Activated T-helper 2 cell treated with anti-CD3 and anti-CD28 coated beads, Interferon-gamma antibody, Interleukin-2, Interleukin-4, amounts not matched to agents 10 μg/mL and 5 μg/mL and 100 μg/mL, durations not matched to agents 14 hours and 24 hours and 36 hours (primary cell): ENCODE measurements around the gene VASH1. TPM values are rescaled to one million over a fixed set of nuclear protein-coding genes. Genes with fewer than 3 reads are reported as not detected.

ENCODE experiments used
- DNase-seq: peaks from one replicate; pipeline ENCODE4 v3.0.0; 2021; ENCODE audit warnings: low spot score
- H3K27ac Mint-ChIP-seq: one replicate; pipeline ENCODE4 v1.8.0; 2021; ENCODE audit warnings: mixed read lengths
- H3K27me3 Mint-ChIP-seq: one replicate; pipeline ENCODE4 v1.8.0; 2021; ENCODE audit warnings: low read depth, mixed read lengths
- H3K36me3 Mint-ChIP-seq: one replicate; pipeline ENCODE4 v1.8.0; 2021; ENCODE audit warnings: low read depth, mixed read lengths
- H3K4me1 Mint-ChIP-seq: one replicate; pipeline ENCODE4 v1.8.0; 2021; ENCODE audit warnings: low read depth, mixed read lengths
- H3K4me3 Mint-ChIP-seq: one replicate; pipeline ENCODE4 v1.8.0; 2021; ENCODE audit warnings: low read depth, mild to moderate bottlenecking, moderate library complexity, mixed read lengths
- H3K9me3 Mint-ChIP-seq: one replicate; pipeline ENCODE4 v1.8.0; 2021; ENCODE audit warnings: mixed read lengths
- intact Hi-C: fragments of 100-400 bp; cut with micrococcal nuclease; formaldehyde crosslinking; loops from one replicate; pipeline ENCODE4 v1.15.1; 2023
- total RNA-seq: library from RNA; stranded (reverse); gene quantifications from 2 replicates; pipeline ENCODE4 v1.2.3, GENCODE V29; 2022

Gene VASH1
- total RNA-seq, 1 donor from 2014 or later, result 12.9 TPM

- intact Hi-C loops, result loop anchor here (5.0 kb wide), 1 partner anchor 43 kb away; the partner anchor contains the start of gene ANGEL1
- H3K27me3 Mint-ChIP-seq, result peaks cover 10% of the 10 kb centered on the region
- H3K4me1 Mint-ChIP-seq, result peaks cover 30% of the 10 kb centered on the region
- H3K9me3 Mint-ChIP-seq, result no peaks in the 10 kb centered on the region
- H3K4me3 Mint-ChIP-seq, result no peak overlapping the region
- H3K36me3 Mint-ChIP-seq, result no peaks in the 10 kb centered on the region
- peak; percentile 5 for DNase-seq
- H3K27ac Mint-ChIP-seq, result peak overlapping the region; percentile 60
Observed at GRCh38 chr14:76768671-76769500, 7.6 kb downstream of the VASH1 start.

- H3K27me3 Mint-ChIP-seq, result peaks cover 6% of the 10 kb centered on the region
- H3K9me3 Mint-ChIP-seq, result no peaks in the 10 kb centered on the region
- intact Hi-C loops, result loop anchor here (5.0 kb wide), 1 partner anchor 43 kb away; the partner anchor contains the start of gene ANGEL1
- no peak for DNase-seq
- H3K36me3 Mint-ChIP-seq, result no peaks in the 10 kb centered on the region
- H3K4me3 Mint-ChIP-seq, result no peak overlapping the region
- peak overlapping the region; percentile 14 for H3K27ac Mint-ChIP-seq
- H3K4me1 Mint-ChIP-seq, result peaks cover 32% of the 10 kb centered on the region
Observed at GRCh38 chr14:76769636-76770292, 8.5 kb downstream of the VASH1 start.

GRCh38 chr14:76770521-76771436, 9.5 kb downstream of the VASH1 start:
- intact Hi-C loops, result no loop called here
- no peaks in the 10 kb centered on the region for H3K36me3 Mint-ChIP-seq
- peak; percentile 4 for DNase-seq
- H3K27me3 Mint-ChIP-seq, result peaks cover 2% of the 10 kb centered on the region
- H3K27ac Mint-ChIP-seq, result no peak overlapping the region
- H3K4me1 Mint-ChIP-seq, result peaks cover 32% of the 10 kb centered on the region
- no peak overlapping the region for H3K4me3 Mint-ChIP-seq
- no peaks in the 10 kb centered on the region for H3K9me3 Mint-ChIP-seq

- peaks cover 32% of the 10 kb centered on the region for H3K4me1 Mint-ChIP-seq
- H3K9me3 Mint-ChIP-seq, result no peaks in the 10 kb centered on the region
- intact Hi-C loops, result no loop called here
- H3K27ac Mint-ChIP-seq, result no peak overlapping the region
- no peak overlapping the region for H3K4me3 Mint-ChIP-seq
- peak; percentile 2 for DNase-seq
- H3K27me3 Mint-ChIP-seq, result peaks cover 2% of the 10 kb centered on the region
- no peaks in the 10 kb centered on the region for H3K36me3 Mint-ChIP-seq
Observed at GRCh38 chr14:76771437-76771980, 10.2 kb downstream of the VASH1 start.

GRCh38 chr14:76772300-76773187, 11.3 kb downstream of the VASH1 start:
- intact Hi-C loops, result no loop called here
- peaks cover 32% of the 10 kb centered on the region for H3K4me1 Mint-ChIP-seq
- DNase-seq, result peak; percentile 6
- H3K36me3 Mint-ChIP-seq, result no peaks in the 10 kb centered on the region
- H3K27ac Mint-ChIP-seq, result no peak overlapping the region
- peaks cover 2% of the 10 kb centered on the region for H3K27me3 Mint-ChIP-seq
- H3K9me3 Mint-ChIP-seq, result no peaks in the 10 kb centered on the region
- H3K4me3 Mint-ChIP-seq, result no peak overlapping the region

GRCh38 chr14:76773188-76773885, 12.1 kb downstream of the VASH1 start:
- Mint-ChIP-seq H3K4me3 (no peak overlapping the region), H3K27ac (no peak overlapping the region), H3K9me3 (no peaks in the 10 kb centered on the region), H3K36me3 (no peaks in the 10 kb centered on the region), H3K27me3 (peaks cover 2% of the 10 kb centered on the region), H3K4me1 (peaks cover 26% of the 10 kb centered on the region)
- intact Hi-C loops, result no loop called here
- no peak for DNase-seq

- H3K9me3 Mint-ChIP-seq, result no peaks in the 10 kb centered on the region
- H3K27me3 Mint-ChIP-seq, result peaks cover 2% of the 10 kb centered on the region
- H3K4me3 Mint-ChIP-seq, result no peak overlapping the region
- peaks cover 19% of the 10 kb centered on the region for H3K4me1 Mint-ChIP-seq
- no peak for DNase-seq
- intact Hi-C loops, result no loop called here
- no peak overlapping the region for H3K27ac Mint-ChIP-seq
- no peaks in the 10 kb centered on the region for H3K36me3 Mint-ChIP-seq
Observed at GRCh38 chr14:76773956-76774820, 12.9 kb downstream of the VASH1 start.

- H3K4me1 Mint-ChIP-seq, result peaks cover 18% of the 10 kb centered on the region
- H3K36me3 Mint-ChIP-seq, result peaks cover 3% of the 10 kb centered on the region
- no peaks in the 10 kb centered on the region for H3K9me3 Mint-ChIP-seq
- no peak overlapping the region for H3K4me3 Mint-ChIP-seq
- peaks cover 2% of the 10 kb centered on the region for H3K27me3 Mint-ChIP-seq
- intact Hi-C loops, result no loop called here
- no peak overlapping the region for H3K27ac Mint-ChIP-seq
- no peak for DNase-seq
Observed at GRCh38 chr14:76774821-76775694, 13.8 kb downstream of the VASH1 start.

- peaks cover 25% of the 10 kb centered on the region for H3K4me1 Mint-ChIP-seq
- H3K27me3 Mint-ChIP-seq, result no peaks in the 10 kb centered on the region
- no peaks in the 10 kb centered on the region for H3K9me3 Mint-ChIP-seq
- no peak for DNase-seq
- H3K4me3 Mint-ChIP-seq, result no peak overlapping the region
- no peak overlapping the region for H3K27ac Mint-ChIP-seq
- H3K36me3 Mint-ChIP-seq, result peaks cover 7% of the 10 kb centered on the region
- intact Hi-C loops, result no loop called here
Observed at GRCh38 chr14:76775695-76776427, 14.6 kb downstream of the VASH1 start.
